Right forelimb (tissue), 1 donor: ENCODE results near the gene SFXN3.

Experiments
- DNase-seq: peaks from one replicate; pipeline ENCODE4 v3.0.0-alpha.2; 2018

Gene SFXN3

GRCh38 chr10:101031128-101031795, at the start of gene SFXN3, which contains the start of gene PDZD7:
Gene SFXN3, plus strand, starts transcription at chr10:101031234. Its CDS starts 3,461 bp downstream, at chr10:101034695.
Gene PDZD7, minus strand, starts transcription at chr10:101031129. Its CDS starts 910 bp downstream, at chr10:101030219.
- DNase-seq, result peak; percentile 96

- DNase-seq, result no peak
Observed at GRCh38 chr10:100982916-100983830, 47.9 kb upstream of the SFXN3 start.

GRCh38 chr10:100983868-100984671, 47.0 kb upstream of the SFXN3 start:
- no peak for DNase-seq

GRCh38 chr10:100984672-100985177, 46.3 kb upstream of the SFXN3 start:
- DNase-seq, result peak; percentile 34

GRCh38 chr10:100985336-100985735, 45.7 kb upstream of the SFXN3 start:
- no peak for DNase-seq

- DNase-seq, result no peak
Observed at GRCh38 chr10:100986623-100986951, 44.4 kb upstream of the SFXN3 start.

GRCh38 chr10:100986952-100987684, 43.9 kb upstream of the SFXN3 start, which contains the start of the genes MRPL43 and TWNK:
Gene MRPL43, minus strand, starts transcription at chr10:100987497. Its CDS starts 54 bp downstream, at chr10:100987443.
Gene TWNK, plus strand, starts transcription at chr10:100987543. Its CDS starts 668 bp downstream, at chr10:100988211.
- DNase-seq, result peak; percentile 92

GRCh38 chr10:100987685-100988049, 43.4 kb upstream of the SFXN3 start:
- DNase-seq, result no peak

GRCh38 chr10:100988166-100988565, 42.9 kb upstream of the SFXN3 start:
- DNase-seq, result no peak

- no peak for DNase-seq
Observed at GRCh38 chr10:100989088-100989487, 41.9 kb upstream of the SFXN3 start.

- DNase-seq, result no peak
Observed at GRCh38 chr10:100993986-100994708, 36.9 kb upstream of the SFXN3 start.

GRCh38 chr10:100995181-100995580, 35.9 kb upstream of the SFXN3 start:
- no peak for DNase-seq

- peak; percentile 60 for DNase-seq
Observed at GRCh38 chr10:100996678-100997359, 34.2 kb upstream of the SFXN3 start.

- no peak for DNase-seq
Observed at GRCh38 chr10:100997360-100998182, 33.5 kb upstream of the SFXN3 start.

GRCh38 chr10:100998183-100998990, 32.6 kb upstream of the SFXN3 start:
- DNase-seq, result peak; percentile 92

GRCh38 chr10:100998991-100999741, 31.9 kb upstream of the SFXN3 start:
- peak; percentile 90 for DNase-seq

GRCh38 chr10:100999742-101000126, 31.3 kb upstream of the SFXN3 start, which contains the start of gene LZTS2:
Gene LZTS2, plus strand, starts transcription at chr10:100999808. Its CDS starts 2,731 bp downstream, at chr10:101002539.
- no peak for DNase-seq
